ENCODE measurements around the gene AKR1B15.

Gene AKR1B15

GRCh38 chr7:134619627-134620331 lies 70.9 kb downstream of the AKR1B15 start:
- DNase-seq = no peak

- no peak for DNase-seq
Measured at GRCh38 chr7:134622303-134622995, 73.5 kb downstream of the AKR1B15 start.

GRCh38 chr7:134623193-134623592 lies 74.3 kb downstream of the AKR1B15 start:
- no peak for DNase-seq

GRCh38 chr7:134625550-134625949 lies 76.6 kb downstream of the AKR1B15 start:
- DNase-seq = no peak

- DNase-seq = no peak
Measured at GRCh38 chr7:134627109-134627774, 78.3 kb downstream of the AKR1B15 start.

- no peak for DNase-seq
Measured at GRCh38 chr7:134627775-134628153, 78.9 kb downstream of the AKR1B15 start.

GRCh38 chr7:134629445-134629844 lies 80.5 kb downstream of the AKR1B15 start:
- no peak for DNase-seq

Measured in CD4-positive, alpha-beta T cell treated with Interleukin-4 for 1 hour (primary cell).